Gastrocnemius medialis (tissue), 4 donors: ENCODE measurements around the gene PXDN.

Experiments
- POLR2A ChIP-seq, 2 donors: fragments of 450-650 bp; IDR thresholded peaks; one replicate each; pipeline ENCODE4 v1.6.1; 2017; ENCODE audit warnings: antibody characterized with exemption in 2 of 2, mild to moderate bottlenecking in 2 of 2, moderate library complexity in 2 of 2
- TF ChIP-seq, protein P1 (sequence below), 5 experiments: fragments of 450-650 bp in 3 of 5; fragments of 200-600 bp in 2 of 5; sonication (generic) in 2 of 5; IDR thresholded peaks in 4 of 5; conservative IDR thresholded peaks in 1 of 5; 1 replicate in 4 of 5; 2 replicates in 1 of 5; pipeline ENCODE4 v1.5.1; 2016 to 2019; ENCODE audit warnings: antibody characterized with exemption in 5 of 5, mild to moderate bottlenecking in 3 of 5, moderate library complexity in 3 of 5

DNA sequence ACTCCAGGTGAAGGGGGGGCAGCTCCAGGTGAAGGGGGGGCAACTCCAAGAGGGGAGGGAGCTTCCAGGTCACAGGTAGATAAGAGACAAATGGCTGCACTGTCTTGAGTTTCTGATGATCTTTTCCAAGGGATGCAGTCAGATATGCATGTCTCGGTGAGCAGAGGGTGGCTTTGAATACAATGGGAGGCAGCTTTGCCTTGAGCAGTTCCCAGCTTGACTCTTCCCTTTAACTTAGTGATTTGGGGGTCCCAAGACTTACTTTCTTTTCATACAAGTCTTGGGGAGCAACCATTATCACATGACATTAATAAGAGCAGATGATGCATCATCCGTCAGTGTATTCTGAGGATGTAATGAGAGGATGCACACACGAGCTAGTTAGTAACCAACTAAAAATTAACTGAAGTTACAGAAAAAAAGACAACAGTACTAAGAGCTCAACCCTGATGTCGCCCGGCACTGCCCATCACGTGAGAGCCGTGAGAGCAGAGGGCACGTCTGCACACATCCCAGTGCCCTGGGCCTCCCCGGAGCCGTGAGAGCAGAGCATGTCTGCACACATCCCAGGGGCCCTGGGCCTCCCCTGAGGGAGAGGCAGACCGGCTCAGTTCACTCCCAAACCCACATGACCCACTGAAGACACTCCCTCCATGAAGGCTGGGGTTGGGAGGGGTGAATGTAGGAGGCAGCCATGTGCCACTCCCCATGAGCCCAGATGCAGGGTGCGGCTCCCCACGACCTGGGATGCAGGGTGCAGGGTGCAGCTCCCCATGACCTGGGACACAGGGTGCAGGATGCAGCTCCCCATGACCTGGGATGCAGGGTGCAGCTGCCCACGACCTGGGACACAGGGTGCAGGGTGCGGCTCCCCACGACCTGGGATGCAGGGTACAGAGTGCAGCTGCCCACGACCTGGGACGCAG is 39.4 kb downstream of the PXDN start:
- TF ChIP-seq, protein P1, sequence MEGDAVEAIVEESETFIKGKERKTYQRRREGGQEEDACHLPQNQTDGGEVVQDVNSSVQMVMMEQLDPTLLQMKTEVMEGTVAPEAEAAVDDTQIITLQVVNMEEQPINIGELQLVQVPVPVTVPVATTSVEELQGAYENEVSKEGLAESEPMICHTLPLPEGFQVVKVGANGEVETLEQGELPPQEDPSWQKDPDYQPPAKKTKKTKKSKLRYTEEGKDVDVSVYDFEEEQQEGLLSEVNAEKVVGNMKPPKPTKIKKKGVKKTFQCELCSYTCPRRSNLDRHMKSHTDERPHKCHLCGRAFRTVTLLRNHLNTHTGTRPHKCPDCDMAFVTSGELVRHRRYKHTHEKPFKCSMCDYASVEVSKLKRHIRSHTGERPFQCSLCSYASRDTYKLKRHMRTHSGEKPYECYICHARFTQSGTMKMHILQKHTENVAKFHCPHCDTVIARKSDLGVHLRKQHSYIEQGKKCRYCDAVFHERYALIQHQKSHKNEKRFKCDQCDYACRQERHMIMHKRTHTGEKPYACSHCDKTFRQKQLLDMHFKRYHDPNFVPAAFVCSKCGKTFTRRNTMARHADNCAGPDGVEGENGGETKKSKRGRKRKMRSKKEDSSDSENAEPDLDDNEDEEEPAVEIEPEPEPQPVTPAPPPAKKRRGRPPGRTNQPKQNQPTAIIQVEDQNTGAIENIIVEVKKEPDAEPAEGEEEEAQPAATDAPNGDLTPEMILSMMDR (IDR thresholded peaks at IDR 0.05 in 4 of 5, conservative IDR thresholded peaks at IDR 0.05 in 1 of 5), result no peak
- no peak for TF ChIP-seq POLR2A (IDR thresholded peaks at IDR 0.05)
